Uterus (tissue), 4 donors: ENCODE data around the gene P3R3URF. TPM values are rescaled to one million over a fixed set of nuclear protein-coding genes. Genes with fewer than 3 reads are reported as not detected.

Experiments used
- DNase-seq, 2 donors: peaks; one replicate each; pipeline ENCODE4 v3.0.0-alpha.2; 2019 to 2020
- H3K27ac ChIP-seq, 2 donors: fragments of 200-600 bp; sonication (generic); 1 replicate in 1 of 2; 2 replicates in 1 of 2; pipeline ENCODE4 v1.5.1; 2016 to 2018
- H3K27me3 ChIP-seq, 2 donors: fragments of 200-600 bp; sonication (generic); one replicate each; pipeline ENCODE4 v1.5.1; 2018 to 2019; ENCODE audit warnings: control low read depth in 1 of 2
- H3K36me3 ChIP-seq, 2 donors: fragments of 200-600 bp; sonication (generic); one replicate each; pipeline ENCODE4 v1.5.1; 2019; ENCODE audit warnings: control low read depth in 1 of 2
- H3K4me1 ChIP-seq, 2 donors: fragments of 200-600 bp; sonication (generic); one replicate each; pipeline ENCODE4 v1.5.1; 2018 to 2019; ENCODE audit warnings: control low read depth in 1 of 2
- H3K4me3 ChIP-seq, 2 donors: fragments of 200-600 bp; sonication (generic); 1 replicate in 1 of 2; 2 replicates in 1 of 2; pipeline ENCODE4 v1.5.1; 2018 to 2019; ENCODE audit warnings: mild to moderate bottlenecking in 1 of 2
- H3K9me3 ChIP-seq, 2 donors: fragments of 200-600 bp; sonication (generic); one replicate each; pipeline ENCODE4 v1.5.1; 2019; ENCODE audit warnings: control low read depth in 1 of 2
- POLR2A ChIP-seq, 2 donors: fragments of 450-650 bp; IDR thresholded peaks; one replicate each; pipeline ENCODE4 v1.6.1; 2016; ENCODE audit warnings: antibody characterized with exemption in 2 of 2, mild to moderate bottlenecking in 1 of 2, moderate library complexity in 1 of 2
- intact Hi-C: fragments of 100-400 bp; cut with DNase I; formaldehyde crosslinking; loops from one replicate; pipeline ENCODE4 v1.15.1; 2023; ENCODE audit warnings: low total_unique reads
- total RNA-seq, 4 donors: library from RNA; depleted of rRNA in 3 of 4; stranded (reverse); fragments of >200 nt in 3 of 4; gene quantifications; one replicate each; pipeline versions ENCODE4 v1.1.0 to v1.2.4, GENCODE V29; 2014 to 2023
- TF ChIP-seq, protein P1 (sequence below), 4 experiments: fragments of 200-600 bp in 2 of 4; fragments of 450-650 bp in 2 of 4; sonication (generic) in 2 of 4; IDR thresholded peaks; one replicate each; pipeline ENCODE4 v1.5.1; 2016 to 2019; ENCODE audit warnings: antibody characterized with exemption in 4 of 4, mild to moderate bottlenecking in 2 of 4, moderate library complexity in 1 of 4
- donor health status: DM: yes; HTN: yes; CAD: no.

Gene P3R3URF
- total RNA-seq, 4 donors from 2014 or later, result not detected

DNA sequence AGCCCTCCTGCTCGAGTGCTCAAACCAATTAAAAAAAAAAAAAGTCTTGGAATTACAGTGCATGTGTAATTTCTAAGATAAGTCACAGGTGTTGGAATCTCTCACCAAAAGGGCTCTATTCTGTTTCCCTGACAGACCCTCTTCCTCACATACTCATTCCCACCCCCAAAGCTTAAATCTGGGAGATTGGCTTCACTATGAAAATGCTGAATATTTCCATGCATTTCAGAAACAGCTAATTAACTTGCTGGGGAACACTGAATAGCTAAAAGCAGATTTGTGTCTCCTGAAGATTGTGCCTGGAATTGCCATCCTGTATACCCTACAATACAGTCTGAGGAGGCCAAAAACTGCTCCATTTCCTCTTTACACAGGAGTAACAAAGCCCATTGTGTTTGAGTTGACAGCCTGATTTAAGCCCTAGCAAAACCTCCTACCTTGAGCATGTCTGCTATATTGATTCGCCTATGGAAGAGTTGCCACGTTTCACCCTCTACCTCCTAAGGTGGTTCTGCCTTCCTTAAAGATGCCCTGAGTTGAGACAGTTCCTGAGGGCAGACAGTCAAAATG lies 42.4 kb downstream of the P3R3URF start:
- Histone ChIP-seq H3K27me3 (no peaks in the 10 kb centered on the region), H3K36me3 (no peaks in the 10 kb centered on the region), H3K27ac (peak overlapping the region; percentile 86 to 96), H3K4me1 (no peaks in the 10 kb centered on the region), H3K4me3 (no peak overlapping the region), H3K9me3 (no peaks in the 10 kb centered on the region)
- intact Hi-C loops, result no loop called here
- no peak for DNase-seq
- no peak for TF ChIP-seq POLR2A (IDR thresholded peaks at IDR 0.05)
- TF ChIP-seq, protein P1, sequence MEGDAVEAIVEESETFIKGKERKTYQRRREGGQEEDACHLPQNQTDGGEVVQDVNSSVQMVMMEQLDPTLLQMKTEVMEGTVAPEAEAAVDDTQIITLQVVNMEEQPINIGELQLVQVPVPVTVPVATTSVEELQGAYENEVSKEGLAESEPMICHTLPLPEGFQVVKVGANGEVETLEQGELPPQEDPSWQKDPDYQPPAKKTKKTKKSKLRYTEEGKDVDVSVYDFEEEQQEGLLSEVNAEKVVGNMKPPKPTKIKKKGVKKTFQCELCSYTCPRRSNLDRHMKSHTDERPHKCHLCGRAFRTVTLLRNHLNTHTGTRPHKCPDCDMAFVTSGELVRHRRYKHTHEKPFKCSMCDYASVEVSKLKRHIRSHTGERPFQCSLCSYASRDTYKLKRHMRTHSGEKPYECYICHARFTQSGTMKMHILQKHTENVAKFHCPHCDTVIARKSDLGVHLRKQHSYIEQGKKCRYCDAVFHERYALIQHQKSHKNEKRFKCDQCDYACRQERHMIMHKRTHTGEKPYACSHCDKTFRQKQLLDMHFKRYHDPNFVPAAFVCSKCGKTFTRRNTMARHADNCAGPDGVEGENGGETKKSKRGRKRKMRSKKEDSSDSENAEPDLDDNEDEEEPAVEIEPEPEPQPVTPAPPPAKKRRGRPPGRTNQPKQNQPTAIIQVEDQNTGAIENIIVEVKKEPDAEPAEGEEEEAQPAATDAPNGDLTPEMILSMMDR (IDR thresholded peaks at IDR 0.05), result no peak

DNA sequence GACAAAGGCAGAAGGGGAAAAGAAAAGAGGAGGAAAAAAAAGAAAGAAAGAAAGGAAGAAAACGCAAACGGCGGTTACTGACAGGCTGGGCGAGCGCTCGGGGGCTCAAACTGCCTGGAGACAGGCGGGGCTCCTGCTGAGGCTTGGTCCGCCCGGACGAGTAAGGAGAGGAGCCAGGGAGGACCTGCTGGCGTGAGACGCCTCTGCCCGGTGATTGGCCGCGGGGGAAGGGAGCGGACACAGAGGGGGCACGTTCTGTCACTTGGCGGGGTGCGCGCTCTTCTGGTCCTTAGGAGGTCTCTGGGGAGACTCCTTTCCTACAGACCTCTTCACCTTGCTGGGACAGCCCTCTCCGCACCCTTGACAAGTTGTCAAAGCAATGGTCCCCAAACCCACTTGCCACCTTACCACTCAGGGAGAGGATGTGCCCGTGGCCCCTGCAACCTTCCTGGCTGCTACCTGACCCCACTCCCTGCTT lies 43.1 kb downstream of the P3R3URF start:
- TF ChIP-seq, protein P1 (IDR thresholded peaks at IDR 0.05), result no peak
- TF ChIP-seq POLR2A (IDR thresholded peaks at IDR 0.05), result no peak
- intact Hi-C loops, result no loop called here
- no peak for DNase-seq
- peak overlapping the region; percentile 86 to 96 for H3K27ac ChIP-seq
- no peaks in the 10 kb centered on the region for H3K36me3 ChIP-seq
- no peaks in the 10 kb centered on the region for H3K27me3 ChIP-seq
- no peaks in the 10 kb centered on the region for H3K9me3 ChIP-seq
- peak overlapping the region; percentile 58 to 69 for H3K4me3 ChIP-seq
- H3K4me1 ChIP-seq, result no peaks in the 10 kb centered on the region

DNA sequence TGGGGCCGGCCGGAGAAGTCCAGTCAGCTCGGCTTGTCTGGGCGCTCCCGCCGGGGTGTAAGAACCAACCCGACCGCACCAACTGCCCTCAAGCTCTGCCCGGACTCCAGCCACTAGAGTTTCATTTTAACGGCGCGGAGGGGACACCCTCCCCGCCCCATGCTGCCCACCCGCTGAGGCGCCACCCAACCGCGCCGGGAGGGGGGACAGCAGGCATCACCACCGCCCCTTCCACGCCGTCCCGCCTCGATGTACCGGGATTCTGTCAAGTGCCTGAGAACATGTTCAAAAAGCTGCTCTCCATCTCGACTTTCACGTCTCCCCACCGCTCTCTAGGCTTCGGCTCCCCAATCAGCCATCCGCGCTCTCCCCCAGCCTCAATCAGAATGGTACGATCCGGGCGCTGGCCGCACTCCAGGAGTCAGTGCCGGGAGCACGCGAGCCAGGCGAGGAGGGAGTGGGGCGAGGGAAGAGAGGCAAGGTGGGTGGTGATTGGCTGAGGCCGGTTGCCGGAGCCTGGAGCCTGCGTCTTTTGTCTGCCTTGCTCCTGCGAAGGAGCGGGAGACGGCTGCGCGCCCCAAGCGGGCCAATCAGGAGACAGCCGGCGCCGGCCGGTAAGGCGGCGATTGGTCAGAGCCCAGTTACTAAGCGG lies 43.6 kb downstream of the P3R3URF start, which contains the start of gene PIK3R3:
Gene PIK3R3 (minus strand): TSS at position 101 of the 652 bp plus-strand sequence. CDS start 677 bp downstream, outside the sequence.
- Histone ChIP-seq H3K9me3 (no peaks in the 10 kb centered on the region), H3K4me3 (peak within 1 kb of the TSS; percentile 69 to 70), H3K27ac (peak within 1 kb of the TSS; percentile 94 to 96), H3K27me3 (no peaks in the 10 kb centered on the region), H3K36me3 (no peaks in the 10 kb centered on the region), H3K4me1 (no peaks in the 10 kb centered on the region)
- DNase-seq, result peak; percentile 96 to 97
- intact Hi-C loops, result no loop called here
- TF ChIP-seq POLR2A (IDR thresholded peaks at IDR 0.05), result peak; percentile 88 to 93
- TF ChIP-seq, protein P1 (IDR thresholded peaks at IDR 0.05), result peak in 1 of 4 experiments; percentile 24

DNA sequence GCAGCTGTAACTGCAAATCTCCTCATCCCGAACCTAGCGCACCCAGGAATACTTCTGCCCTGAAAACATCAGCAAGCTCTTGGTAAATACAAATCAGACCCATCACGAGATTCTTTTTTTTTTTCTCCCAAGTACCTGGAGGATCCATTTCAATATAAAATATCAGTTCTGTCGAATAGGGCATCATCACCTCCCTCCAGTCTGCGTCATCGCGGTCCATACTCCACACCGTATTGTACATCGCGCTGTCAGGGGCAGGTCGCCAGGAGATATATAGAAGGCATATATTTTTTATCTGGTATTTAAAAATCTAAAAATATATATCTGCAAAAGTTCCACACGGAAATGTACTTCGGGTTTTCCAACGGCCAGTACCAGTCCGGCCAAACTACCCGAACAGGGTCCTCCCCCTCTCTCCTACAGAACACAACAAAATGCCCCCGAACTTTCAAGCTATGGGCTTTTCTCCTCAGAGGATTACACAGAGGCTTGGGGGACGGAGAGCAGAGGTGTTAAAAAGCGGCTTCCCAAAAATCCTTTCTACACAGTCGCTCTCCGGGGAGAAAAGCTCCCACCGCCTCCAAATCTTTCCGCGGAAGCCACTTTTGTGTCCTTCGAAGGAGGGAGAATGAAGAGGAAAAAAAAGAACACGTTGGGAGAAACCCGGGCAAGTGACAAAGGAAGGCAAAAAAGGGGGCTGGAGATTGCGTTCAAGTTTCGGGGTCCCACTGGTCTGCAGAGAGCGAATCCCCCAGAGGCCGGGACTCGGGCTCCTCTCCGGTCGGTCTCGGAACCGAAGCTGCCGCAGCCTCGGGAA lies 44.4 kb downstream of the P3R3URF start:
- intact Hi-C loops, result no loop called here
- H3K27me3 ChIP-seq, result no peaks in the 10 kb centered on the region
- H3K27ac ChIP-seq, result peak overlapping the region; percentile 94 to 96
- no peaks in the 10 kb centered on the region for H3K9me3 ChIP-seq
- no peaks in the 10 kb centered on the region for H3K36me3 ChIP-seq
- no peaks in the 10 kb centered on the region for H3K4me1 ChIP-seq
- TF ChIP-seq, protein P1 (IDR thresholded peaks at IDR 0.05), result no peak
- TF ChIP-seq POLR2A (IDR thresholded peaks at IDR 0.05), result no peak
- no peak for DNase-seq
- H3K4me3 ChIP-seq, result peak overlapping the region; percentile 69 to 70
